H1 (cell line): ENCODE data around the gene SLC66A2.

Experiments used
- CBX5 ChIP-seq: fragments of 300-800, 300-1000 bp; sonication (generic); IDR thresholded peaks from 2 replicates; pipeline ENCODE4 v1.7.1; 2016; ENCODE audit warnings: antibody characterized with exemption, low read length, low read depth
- JUND ChIP-seq: IDR thresholded peaks from 2 replicates; pipeline ENCODE4 v1.6.1; 2011; ENCODE audit warnings: mild to moderate bottlenecking, improper control_type of control experiment, low read length
- KDM4A ChIP-seq: IDR thresholded peaks from one replicate; pipeline ENCODE4 v1.7.1; 2012; ENCODE audit warnings: low read depth, mild to moderate bottlenecking, moderate library complexity, low read length, inconsistent platforms; ENCODE audit not compliant: severe bottlenecking
- NANOG ChIP-seq: IDR thresholded peaks from 2 replicates; pipeline ENCODE4 v1.6.1; 2011; ENCODE audit warnings: low read length, low read depth, mild to moderate bottlenecking, inconsistent platforms; ENCODE audit not compliant: insufficient read depth, poor library complexity, severe bottlenecking
- POLR2AphosphoS5 ChIP-seq: IDR thresholded peaks from 2 replicates; pipeline ENCODE4 v1.6.1; 2011; ENCODE audit warnings: low read depth, low read length
- POU5F1 ChIP-seq: IDR thresholded peaks from 2 replicates; pipeline ENCODE4 v1.6.1; 2011; ENCODE audit warnings: low read depth, mild to moderate bottlenecking, low read length, moderate library complexity
- RAD21 ChIP-seq, 2 experiments: IDR thresholded peaks in 1 of 2; conservative IDR thresholded peaks in 1 of 2; 2 replicates each; pipeline ENCODE4 v1.6.1; 2011; ENCODE audit warnings: low read depth in 2 of 2, low read length in 2 of 2, improper control_type of control experiment in 1 of 2, inconsistent platforms in 1 of 2, mild to moderate bottlenecking in 1 of 2, moderate library complexity in 1 of 2
- TF ChIP-seq, protein P1 (sequence below), 3 experiments: IDR thresholded peaks; 1 replicate in 2 of 3; 2 replicates in 1 of 3; pipeline versions ENCODE4 v1.5.1 to v1.6.1; 2011; ENCODE audit warnings: low read length in 3 of 3, mild to moderate bottlenecking in 3 of 3, inconsistent platforms in 2 of 3, low read depth in 1 of 3, moderate library complexity in 1 of 3; ENCODE audit not compliant: insufficient read depth in 1 of 3; ENCODE audit errors: control extremely low read depth in 1 of 3
- TF ChIP-seq, protein P2 (sequence below): IDR thresholded peaks from 2 replicates; pipeline ENCODE4 v1.6.1; 2012; ENCODE audit warnings: low read length, inconsistent platforms
- TF ChIP-seq, protein P3 (sequence below): IDR thresholded peaks from 2 replicates; pipeline ENCODE4 v1.6.1; 2012; ENCODE audit warnings: inconsistent platforms

DNA sequence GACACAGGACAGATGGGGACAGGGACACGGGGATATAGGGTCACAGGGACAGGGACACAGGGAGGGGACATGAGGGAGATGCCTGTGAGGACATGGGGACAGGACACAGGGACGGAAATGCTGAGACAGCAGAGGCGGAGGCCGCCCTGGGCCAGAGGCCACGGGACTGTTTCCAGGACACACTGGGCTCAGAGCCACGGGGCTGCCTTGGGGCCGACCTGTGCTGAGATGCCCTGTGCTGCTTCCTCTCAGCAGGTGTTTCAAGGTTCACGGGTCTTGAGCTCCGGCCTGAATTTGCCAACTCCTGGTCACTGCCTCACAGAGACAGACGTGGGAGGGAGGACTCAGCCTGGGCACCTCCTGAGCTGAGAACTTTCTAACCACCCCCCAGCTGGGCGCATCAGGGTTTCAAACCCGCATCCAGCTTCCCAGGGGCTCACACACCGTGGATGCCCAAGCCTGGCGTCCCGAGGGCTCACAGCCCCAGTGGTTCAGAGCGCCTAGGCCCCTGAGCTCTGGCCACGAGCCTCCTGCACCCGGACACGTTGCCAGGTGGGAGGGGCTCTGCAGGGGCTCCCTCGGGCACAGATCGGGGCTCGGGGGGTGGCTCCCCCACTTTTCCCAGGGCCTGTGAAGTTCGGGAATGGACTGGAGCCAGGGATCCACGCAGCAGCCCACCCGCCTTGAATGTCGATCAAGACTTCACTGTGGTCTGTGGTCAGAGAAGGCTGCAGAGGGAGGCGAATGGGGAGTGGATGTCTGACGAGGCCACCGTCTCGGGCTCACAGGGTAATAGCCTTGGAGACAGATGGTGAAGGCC, 64.1 kb downstream of the SLC66A2 start:
- no peak for TF ChIP-seq POLR2AphosphoS5
- TF ChIP-seq NANOG: no peak
- TF ChIP-seq, protein P1, sequence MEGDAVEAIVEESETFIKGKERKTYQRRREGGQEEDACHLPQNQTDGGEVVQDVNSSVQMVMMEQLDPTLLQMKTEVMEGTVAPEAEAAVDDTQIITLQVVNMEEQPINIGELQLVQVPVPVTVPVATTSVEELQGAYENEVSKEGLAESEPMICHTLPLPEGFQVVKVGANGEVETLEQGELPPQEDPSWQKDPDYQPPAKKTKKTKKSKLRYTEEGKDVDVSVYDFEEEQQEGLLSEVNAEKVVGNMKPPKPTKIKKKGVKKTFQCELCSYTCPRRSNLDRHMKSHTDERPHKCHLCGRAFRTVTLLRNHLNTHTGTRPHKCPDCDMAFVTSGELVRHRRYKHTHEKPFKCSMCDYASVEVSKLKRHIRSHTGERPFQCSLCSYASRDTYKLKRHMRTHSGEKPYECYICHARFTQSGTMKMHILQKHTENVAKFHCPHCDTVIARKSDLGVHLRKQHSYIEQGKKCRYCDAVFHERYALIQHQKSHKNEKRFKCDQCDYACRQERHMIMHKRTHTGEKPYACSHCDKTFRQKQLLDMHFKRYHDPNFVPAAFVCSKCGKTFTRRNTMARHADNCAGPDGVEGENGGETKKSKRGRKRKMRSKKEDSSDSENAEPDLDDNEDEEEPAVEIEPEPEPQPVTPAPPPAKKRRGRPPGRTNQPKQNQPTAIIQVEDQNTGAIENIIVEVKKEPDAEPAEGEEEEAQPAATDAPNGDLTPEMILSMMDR (IDR thresholded peaks at IDR 0.05; ENCODE audit: control extremely low read depth in 1 of 3, insufficient read depth in 1 of 3, low read depth in 1 of 3, low read length in 3 of 3): no peak
- no peak for TF ChIP-seq KDM4A
- TF ChIP-seq, protein P2, sequence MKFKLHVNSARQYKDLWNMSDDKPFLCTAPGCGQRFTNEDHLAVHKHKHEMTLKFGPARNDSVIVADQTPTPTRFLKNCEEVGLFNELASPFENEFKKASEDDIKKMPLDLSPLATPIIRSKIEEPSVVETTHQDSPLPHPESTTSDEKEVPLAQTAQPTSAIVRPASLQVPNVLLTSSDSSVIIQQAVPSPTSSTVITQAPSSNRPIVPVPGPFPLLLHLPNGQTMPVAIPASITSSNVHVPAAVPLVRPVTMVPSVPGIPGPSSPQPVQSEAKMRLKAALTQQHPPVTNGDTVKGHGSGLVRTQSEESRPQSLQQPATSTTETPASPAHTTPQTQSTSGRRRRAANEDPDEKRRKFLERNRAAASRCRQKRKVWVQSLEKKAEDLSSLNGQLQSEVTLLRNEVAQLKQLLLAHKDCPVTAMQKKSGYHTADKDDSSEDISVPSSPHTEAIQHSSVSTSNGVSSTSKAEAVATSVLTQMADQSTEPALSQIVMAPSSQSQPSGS: no peak
- TF ChIP-seq, protein P3, sequence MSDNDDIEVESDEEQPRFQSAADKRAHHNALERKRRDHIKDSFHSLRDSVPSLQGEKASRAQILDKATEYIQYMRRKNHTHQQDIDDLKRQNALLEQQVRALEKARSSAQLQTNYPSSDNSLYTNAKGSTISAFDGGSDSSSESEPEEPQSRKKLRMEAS: no peak
- no peak for TF ChIP-seq RAD21 (IDR thresholded peaks at IDR 0.05 in 1 of 2, conservative IDR thresholded peaks at IDR 0.05 in 1 of 2; ENCODE audit: low read depth in 2 of 2, low read length in 2 of 2)
- TF ChIP-seq CBX5: no peak
- no peak for TF ChIP-seq JUND
- TF ChIP-seq POU5F1: no peak
